HT1080 (cell line): ENCODE results near the gene FOXN3. TPM values are rescaled to one million over a fixed set of nuclear protein-coding genes. Genes with fewer than 3 reads are reported as not detected.

ENCODE experiments used
- DNase-seq: peaks from one replicate; pipeline ENCODE4 v3.0.0-alpha.2; 2015; ENCODE audit warnings: low read depth
- total RNA-seq: library from RNA; depleted of rRNA; stranded (reverse); fragments of >200 nt; shearing (Covaris generic); gene quantifications from 2 replicates; pipeline ENCODE4 v1.2.3, GENCODE V29; 2014

FOXN3 gene
- total RNA-seq, 1 experiment from 2014 or later, result 15.6 TPM

- DNase-seq, result no peak
These were observed 18.5 kb upstream of the FOXN3 start for GRCh38 chr14:89435492-89435891.

GRCh38 chr14:89432226-89432625 is 15.2 kb upstream of the FOXN3 start:
- no peak for DNase-seq

- no peak for DNase-seq
These were observed 13.6 kb upstream of the FOXN3 start for GRCh38 chr14:89430391-89431236.

GRCh38 chr14:89429199-89430181 is 12.5 kb upstream of the FOXN3 start:
- DNase-seq, result no peak

GRCh38 chr14:89428546-89429198 is 11.6 kb upstream of the FOXN3 start:
- no peak for DNase-seq

GRCh38 chr14:89428173-89428523 is 11.1 kb upstream of the FOXN3 start:
- no peak for DNase-seq

GRCh38 chr14:89427426-89428172 is 10.6 kb upstream of the FOXN3 start:
- no peak for DNase-seq

GRCh38 chr14:89425931-89426330 is 8.9 kb upstream of the FOXN3 start:
- peak; percentile 99 for DNase-seq

- no peak for DNase-seq
These were observed 7.2 kb upstream of the FOXN3 start for GRCh38 chr14:89424241-89424640.

GRCh38 chr14:89422952-89423345 is 5.9 kb upstream of the FOXN3 start:
- no peak for DNase-seq

- no peak for DNase-seq
These were observed 5.3 kb upstream of the FOXN3 start for GRCh38 chr14:89422181-89422951.

GRCh38 chr14:89420502-89420901 is 3.5 kb upstream of the FOXN3 start:
- DNase-seq, result no peak

- DNase-seq, result no peak
These were observed 3.0 kb upstream of the FOXN3 start for GRCh38 chr14:89419973-89420482.

GRCh38 chr14:89418976-89419375 is 1.9 kb upstream of the FOXN3 start:
- no peak for DNase-seq

- DNase-seq, result no peak
These were observed 1.4 kb upstream of the FOXN3 start for GRCh38 chr14:89418452-89418851.

- DNase-seq, result no peak
These were observed 612 bp upstream of the FOXN3 start for GRCh38 chr14:89417465-89418225.

GRCh38 chr14:89416002-89416995 is 734 bp downstream of the FOXN3 start:
- DNase-seq, result peak; percentile 99

GRCh38 chr14:89415159-89415558 is 1.9 kb downstream of the FOXN3 start:
- DNase-seq, result no peak
